HG03139 (cell line): ENCODE results near the gene CREBRF.
"Not testable (repeated sequence)": the region's sequence is repeated elsewhere in the genome, so short reads cannot be mapped to it uniquely, and the experiment has no call there.

ENCODE experiments used
- ATAC-seq: cut with Tn5 transposase; IDR thresholded peaks from one replicate; pipeline ENCODE4 v1.9.1; 2021; ENCODE audit not compliant: unreplicated experiment

CREBRF gene

DNA sequence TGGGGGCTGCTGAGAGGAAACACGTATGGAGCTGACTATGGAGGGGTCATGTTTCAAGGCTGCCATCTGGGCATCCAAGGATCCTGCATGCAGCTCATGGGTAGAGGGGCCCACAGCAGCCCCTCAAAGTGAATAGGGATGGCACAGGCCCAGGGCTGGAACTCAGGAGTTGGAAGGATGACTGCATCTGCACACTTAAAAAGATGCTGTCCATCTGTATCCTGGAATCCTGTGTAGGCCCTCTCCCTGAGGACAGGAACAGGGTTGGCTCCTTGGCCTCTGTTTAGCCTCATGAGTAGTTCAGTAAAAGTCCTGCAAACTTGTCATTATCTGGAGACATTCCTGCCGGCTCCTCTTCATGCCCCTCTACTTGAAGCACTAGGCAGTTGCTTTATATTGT lies 92.2 kb downstream of the CREBRF start:
- ATAC-seq, result no peak

DNA sequence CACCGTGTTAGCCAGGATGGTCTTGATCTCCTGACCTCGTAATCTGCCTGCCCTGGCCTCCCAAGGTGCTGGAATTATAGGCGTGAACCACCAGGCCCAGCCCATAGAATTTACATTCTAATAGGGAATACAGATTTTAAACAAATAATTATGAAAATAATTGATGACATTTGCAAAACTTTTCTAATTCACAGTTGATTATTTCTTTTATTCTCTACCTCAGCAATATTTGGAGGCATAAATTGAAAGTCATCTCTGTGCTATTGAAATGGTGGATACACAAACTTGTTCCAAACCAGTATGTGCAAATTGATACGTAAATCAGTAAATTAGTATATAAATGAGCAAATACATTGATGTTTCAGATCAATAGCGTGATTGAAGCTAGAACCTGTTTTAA lies 96.4 kb downstream of the CREBRF start:
- ATAC-seq, result no peak

DNA sequence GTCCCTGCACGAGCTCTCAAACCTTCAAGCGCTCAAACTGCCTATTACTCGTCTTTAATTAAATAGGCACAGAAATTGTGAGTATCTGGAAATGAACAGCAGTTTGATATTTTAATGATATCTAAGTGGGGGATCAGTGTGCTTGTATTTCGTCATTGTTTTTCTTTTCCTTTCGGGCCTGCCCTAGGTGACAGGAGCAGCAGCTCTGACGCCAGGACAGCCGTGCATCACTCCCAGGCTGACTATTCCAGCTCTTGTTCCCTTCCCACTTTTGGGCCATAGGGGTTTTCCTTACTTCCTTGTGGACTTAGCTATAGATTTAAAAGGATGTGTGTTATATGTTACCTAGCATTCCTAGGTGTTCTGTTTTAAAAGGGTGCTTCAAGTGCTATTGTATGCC lies 97.7 kb downstream of the CREBRF start:
- no peak for ATAC-seq

DNA sequence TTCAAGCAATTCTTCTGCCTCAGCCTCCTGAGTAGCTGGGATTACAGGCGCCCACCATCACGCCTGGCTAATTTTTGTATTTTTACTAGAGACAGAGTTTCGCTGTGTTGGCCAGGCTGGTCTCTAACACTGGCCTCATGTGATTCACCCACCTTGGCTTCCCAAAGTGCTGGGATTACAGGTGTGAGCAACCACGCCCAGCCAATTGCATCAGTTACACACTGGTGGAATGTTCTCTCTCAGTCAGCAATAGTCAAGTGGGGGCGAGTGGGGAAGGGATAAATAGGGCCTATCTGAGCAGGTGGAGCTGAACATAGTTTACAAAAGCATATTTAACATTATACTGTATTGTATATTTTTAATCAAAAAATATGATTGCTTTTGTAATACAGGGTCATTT lies 98.5 kb downstream of the CREBRF start:
- not testable (repeated sequence) for ATAC-seq

DNA sequence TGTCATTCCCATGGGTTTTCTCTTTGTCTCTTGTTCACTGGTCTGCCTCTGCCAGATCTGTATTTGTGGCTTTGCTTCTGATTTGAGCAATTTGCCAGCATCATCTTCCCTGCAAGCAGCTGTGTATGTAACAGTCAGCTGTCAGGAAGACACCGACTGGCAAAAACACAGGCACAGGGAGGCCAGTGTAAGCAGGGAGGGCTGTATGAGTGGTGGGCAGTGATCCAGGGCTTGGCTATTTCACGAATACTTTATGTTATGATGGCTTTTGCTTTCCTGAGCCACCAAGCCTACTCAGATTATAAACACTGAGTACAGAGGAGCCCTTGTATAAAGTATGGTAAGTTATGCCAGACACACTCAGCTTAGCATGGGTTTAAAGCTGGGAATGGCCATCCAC lies 99.8 kb downstream of the CREBRF start:
- no peak for ATAC-seq

DNA sequence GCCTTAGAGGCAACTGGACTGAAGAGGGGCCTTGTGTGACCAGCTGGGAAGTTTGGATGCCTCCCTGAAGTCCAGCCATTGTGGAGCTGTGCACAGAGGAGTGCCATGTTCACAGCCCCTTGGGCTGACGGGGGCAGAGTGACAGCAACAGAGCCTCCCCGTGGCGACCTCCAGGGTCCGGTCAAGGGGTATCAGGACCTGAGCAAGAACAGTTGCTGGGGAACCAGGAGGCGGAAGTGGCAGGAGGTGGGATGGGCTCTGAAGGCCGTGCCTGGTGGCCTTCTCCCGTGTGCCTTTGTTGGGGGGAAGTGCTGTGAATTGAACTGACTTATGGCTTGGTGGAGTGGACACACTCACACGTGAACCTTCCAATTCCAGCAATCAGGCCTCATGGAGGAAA lies 102.2 kb downstream of the CREBRF start:
- ATAC-seq, result no peak

DNA sequence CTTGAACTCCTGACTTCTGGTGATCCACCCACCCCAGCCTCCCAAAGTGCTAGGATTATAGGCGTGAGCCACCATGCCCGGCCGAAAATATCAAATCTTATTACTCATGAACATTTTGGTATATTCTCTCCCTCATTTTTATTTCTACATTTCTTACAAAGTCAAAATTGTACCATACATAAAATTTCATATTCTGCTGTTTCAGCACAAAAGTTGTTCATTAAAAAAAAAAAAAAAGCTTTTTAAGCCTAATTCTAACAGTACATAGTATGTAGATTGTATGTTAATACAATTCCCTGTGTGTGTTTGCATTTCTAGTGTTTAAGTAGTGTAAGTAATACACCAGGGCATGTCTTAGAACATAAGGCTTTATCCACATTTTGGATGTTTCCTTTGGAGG lies 103.1 kb downstream of the CREBRF start:
- no peak for ATAC-seq

DNA sequence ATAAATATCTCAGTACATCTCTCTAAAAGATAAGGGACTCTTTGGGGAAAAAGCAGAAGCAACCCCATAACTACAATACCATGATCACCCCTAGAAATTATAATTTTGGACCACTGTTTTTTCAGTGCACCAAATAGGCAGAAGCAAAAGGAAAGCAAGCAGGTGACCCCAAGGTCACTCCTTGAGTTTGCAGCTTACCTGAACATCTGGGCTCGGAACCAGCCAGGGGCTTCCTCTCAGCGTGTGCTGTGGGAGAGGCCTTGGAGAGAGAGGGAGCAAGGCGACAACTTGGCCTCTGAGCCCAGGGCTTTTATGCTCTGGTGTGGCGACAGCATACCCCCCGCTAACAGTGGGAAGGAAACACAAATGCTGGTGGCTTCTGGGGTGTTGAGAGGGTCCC lies 105.0 kb downstream of the CREBRF start:
- no peak for ATAC-seq

DNA sequence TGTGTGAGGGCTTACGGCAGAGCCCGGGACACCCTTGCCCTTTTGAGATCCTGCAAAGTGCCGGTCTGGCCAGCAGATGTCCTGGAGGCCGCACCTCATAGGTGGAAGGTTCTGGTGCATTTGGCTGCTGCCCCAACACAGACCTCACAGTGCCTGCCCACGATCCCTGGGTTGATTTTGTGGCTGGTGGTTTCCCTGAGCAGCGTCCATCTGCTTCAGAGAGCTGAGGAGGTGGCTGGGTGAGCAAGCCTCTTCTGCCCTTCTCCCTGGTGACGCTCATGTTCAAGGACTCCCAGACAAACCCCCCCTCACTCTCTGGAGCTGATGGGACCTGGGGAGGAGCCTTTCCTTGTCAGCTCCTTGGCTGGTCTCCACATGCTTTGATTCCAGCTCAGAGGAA lies 107.1 kb downstream of the CREBRF start:
- no peak for ATAC-seq

DNA sequence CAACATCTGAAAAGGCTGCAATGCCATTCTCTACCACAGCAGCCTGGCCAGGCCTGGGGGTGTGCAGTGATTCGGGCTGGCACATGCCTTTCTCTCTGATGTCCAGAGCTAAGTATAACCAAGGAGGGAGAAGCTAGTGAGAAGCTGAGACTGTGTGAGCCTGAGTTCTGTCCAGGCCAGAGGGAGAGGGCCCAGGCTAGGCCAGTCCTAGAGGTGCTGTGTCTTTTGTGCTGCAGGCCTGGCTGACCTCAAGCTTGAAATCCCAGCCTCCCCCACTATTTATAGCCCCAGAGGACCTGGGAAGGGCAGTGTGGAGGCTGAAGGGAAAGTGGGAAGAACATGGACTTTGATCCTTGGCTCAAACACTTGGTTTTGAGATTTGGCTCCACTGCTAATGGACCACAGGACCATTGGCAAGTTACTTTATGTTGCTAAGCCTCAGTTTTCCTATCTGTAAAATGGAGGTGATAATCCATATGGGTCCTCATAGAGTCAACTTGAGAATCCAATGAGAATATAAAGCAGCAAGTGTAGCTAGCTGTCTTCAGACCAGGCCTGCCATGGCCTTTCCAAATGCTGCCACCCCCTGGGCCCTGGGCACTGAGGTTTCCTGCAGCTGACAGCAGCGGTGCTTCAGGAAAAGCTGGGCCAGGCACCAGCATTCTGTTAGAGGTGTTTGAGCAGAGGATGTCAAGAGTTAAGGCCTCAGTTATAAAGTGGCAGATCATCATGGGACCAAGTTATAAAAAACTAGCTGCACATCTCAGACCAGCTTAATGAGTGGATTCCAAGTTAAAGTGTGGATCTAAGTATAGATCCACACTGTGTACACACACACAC lies 109.2 kb downstream of the CREBRF start:
- ATAC-seq, result no peak

DNA sequence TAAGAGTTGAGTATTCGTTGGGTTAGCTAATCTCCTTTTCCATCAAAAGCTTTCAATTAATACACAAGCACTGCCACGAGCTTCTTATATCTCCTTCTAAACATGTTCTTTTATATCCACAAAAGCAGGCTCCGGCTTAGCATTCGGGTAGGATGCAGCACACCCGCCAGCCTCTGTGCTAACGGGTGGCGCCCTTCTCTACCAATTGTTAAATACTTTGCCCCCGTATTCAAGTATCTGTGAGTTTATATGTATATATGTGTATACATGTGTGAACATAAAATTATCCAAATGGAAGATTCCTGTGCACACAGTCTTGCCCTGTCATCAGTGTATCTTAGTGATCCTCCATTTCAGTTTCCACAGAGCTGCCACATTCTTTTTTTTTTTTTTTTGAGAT lies 116.0 kb downstream of the CREBRF start:
- no peak for ATAC-seq

DNA sequence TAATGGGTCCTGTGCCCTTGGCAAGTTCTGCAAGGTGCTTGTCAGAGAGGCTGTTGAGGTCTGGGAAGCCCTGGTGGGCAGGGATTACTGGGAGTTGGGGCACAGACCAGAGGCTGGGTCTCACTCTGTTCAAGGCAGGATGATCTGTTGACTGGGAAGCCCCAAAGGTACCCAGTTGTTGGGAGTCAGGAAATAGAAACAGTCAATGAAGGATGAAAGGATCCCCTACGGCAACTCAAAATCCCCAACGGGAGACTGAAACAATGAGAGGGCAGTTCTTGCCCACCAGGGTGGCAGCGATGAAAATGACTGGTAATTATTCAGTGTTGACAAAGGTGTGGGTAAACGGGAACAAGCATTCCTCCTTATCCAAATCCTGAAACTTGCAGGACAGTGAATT lies 119.4 kb downstream of the CREBRF start:
- no peak for ATAC-seq

DNA sequence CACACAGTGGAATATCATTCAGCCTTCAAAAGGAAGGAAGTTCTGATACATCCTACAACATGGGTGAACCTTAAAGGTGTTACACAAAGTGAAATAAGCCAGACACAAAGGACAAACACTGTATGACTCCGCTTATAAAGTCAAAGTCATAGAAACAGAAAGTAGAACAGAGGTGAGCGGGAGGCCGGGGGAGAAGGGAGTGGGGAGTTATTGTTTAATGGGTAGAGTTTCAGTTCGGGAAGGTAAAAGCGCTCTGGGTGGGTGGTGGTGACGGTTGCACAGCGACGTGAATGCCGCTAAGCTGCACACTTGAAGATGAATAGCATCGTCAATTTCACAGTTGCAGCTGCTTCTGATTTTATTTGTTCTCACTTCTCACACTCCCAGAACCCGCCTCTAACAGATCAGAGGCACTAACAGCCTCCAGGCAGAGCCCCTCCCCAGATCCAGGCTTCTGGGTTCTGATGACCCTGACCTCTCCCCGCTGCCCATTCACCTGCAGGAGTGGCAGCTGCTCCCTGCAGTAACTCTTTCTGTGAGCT lies 122.3 kb downstream of the CREBRF start:
- ATAC-seq, result no peak

DNA sequence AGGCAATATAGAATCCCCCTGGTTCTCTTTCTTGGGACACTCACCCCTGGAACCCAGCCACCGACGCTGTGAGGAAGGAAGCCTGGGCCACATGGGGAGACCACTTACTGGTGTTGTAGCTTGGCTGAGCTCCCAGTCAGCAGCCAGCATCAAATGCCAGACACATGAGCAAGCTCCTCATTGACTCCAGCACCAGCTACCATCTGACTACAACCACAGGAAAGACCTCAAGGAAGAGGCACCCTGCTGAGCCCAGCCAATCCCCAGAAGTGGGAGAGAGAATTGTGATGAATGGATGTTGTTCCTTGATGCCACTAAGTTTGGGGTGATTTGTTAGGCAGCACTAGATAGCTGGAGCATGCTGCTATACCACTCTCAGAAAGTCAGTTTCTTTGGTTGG lies 124.2 kb downstream of the CREBRF start:
- no peak for ATAC-seq

DNA sequence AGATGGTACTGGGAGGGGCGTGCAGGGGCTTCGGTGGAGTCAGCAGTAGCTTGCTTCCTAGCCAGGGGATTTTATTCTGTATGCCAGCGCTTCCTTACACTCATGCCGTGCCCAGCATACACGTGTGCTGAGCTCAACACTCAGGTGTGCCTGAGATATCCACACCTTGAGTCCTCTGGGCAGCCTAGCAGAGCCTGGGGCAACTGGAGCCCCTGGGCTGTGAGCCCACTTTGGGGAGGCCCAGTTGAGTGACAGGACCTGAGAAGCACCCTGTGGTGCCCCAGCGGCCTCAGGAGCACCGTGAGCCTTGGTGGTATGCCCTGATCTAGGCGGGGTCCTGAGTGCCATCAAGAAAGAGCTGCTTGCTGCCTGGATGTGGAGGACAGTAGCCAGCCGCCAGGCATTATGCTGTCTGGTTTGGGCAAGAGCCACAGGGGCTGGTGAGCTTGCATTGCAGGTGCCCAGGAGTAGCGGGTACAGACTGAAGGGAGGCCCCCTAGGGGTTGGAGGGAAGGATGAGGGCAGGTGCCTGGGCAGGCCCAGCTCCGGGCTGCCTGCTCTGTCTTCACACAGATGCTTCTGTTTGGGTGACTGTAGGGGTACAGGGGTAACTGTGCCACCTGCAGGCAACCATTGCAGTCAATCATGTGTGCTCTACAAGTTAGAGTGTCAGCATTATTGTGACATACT lies 131.0 kb downstream of the CREBRF start:
- ATAC-seq, result no peak

DNA sequence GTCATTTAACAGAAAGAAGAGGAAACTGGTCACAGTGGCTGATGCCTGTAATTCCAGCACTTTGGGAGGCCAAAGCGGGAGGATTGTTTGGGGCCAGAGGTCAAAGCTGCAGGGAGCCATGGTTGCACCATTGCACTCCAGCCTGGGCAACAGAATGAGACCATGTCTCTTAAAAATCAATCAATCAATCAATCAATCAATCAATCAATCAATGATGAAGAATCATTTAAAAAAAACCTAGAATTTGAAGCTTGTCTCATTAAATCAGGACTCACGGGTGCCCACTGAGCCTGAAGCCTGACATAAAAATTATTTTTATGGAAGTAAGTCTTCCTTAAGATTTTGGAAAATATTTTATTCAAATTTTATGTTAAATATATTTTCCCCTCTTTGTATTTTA lies 132.1 kb downstream of the CREBRF start:
- no peak for ATAC-seq
